OCI-LY1 (cell line): ENCODE results near the gene SMAD1.

Source experiments
- EZH2 ChIP-seq: fragments of 200-600 bp; sonication (generic), shearing (Covaris generic); IDR thresholded peaks from 2 replicates; pipeline ENCODE4 v1.8.0; 2017; ENCODE audit warnings: borderline replicate concordance, mixed run types, mild to moderate bottlenecking, antibody characterized with exemption, low read length, moderate library complexity, mixed read lengths
- TF ChIP-seq, protein P1 (sequence below): fragments of 200-600 bp; sonication (generic), shearing (Covaris generic); IDR thresholded peaks from 2 replicates; pipeline ENCODE4 v1.5.1; 2017; ENCODE audit warnings: mild to moderate bottlenecking, antibody characterized with exemption, low read length, moderate library complexity, mixed read lengths

DNA sequence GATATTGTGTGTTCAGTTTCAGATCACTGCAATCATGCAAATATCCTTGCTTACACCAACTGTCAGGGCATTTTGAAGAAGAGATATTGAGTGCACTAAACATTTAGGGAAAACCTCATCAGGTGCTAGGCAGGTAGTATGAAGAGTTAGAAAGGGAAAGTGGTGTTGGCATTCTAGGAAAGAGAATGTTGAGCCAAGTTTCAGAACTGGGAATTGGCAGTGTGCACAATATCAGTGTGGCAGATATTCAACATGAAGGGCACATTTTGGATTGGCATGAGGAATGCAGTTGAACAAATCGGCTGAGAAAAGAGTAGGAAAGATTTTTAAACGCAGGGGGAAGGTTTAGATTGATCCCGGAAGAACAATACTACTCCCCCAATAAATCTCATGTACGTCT, 43.4 kb upstream of the SMAD1 start:
- TF ChIP-seq EZH2: no peak
- TF ChIP-seq, protein P1, sequence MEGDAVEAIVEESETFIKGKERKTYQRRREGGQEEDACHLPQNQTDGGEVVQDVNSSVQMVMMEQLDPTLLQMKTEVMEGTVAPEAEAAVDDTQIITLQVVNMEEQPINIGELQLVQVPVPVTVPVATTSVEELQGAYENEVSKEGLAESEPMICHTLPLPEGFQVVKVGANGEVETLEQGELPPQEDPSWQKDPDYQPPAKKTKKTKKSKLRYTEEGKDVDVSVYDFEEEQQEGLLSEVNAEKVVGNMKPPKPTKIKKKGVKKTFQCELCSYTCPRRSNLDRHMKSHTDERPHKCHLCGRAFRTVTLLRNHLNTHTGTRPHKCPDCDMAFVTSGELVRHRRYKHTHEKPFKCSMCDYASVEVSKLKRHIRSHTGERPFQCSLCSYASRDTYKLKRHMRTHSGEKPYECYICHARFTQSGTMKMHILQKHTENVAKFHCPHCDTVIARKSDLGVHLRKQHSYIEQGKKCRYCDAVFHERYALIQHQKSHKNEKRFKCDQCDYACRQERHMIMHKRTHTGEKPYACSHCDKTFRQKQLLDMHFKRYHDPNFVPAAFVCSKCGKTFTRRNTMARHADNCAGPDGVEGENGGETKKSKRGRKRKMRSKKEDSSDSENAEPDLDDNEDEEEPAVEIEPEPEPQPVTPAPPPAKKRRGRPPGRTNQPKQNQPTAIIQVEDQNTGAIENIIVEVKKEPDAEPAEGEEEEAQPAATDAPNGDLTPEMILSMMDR: no peak
